HCT116 (cell line): ENCODE measurements around the gene STOX2. TPM values are rescaled to one million over a fixed set of nuclear protein-coding genes. Genes with fewer than 3 reads are reported as not detected.

ENCODE experiments used
- ATAC-seq: fragments of 200-7000 bp; cut with Tn5 transposase; 2 replicates; pipeline ENCODE4 v1.9.1; 2020; ENCODE audit warnings: mild to moderate bottlenecking, moderate library complexity
- BruUV-seq: library from RNA; stranded (reverse); fragments of 400-500 nt; replicated peaks from 2 replicates; lab custom pipeline; 2021; lab: Mats Ljungman, UMichigan
- CTCF ChIA-PET: fragments of 300-600 bp; sonication (Branson Sonifier 250); formaldehyde crosslinking; loops from one replicate; lab custom pipeline; 2021; ENCODE audit warnings: antibody characterized with exemption; lab: Charles Lee
- POLR2A ChIA-PET: fragments of 300-600, 350-600 bp; sonication (Branson Sonifier 250); formaldehyde crosslinking; loops from one replicate; lab custom pipeline; 2021; ENCODE audit warnings: antibody characterized with exemption; lab: Charles Lee
- RAD21 ChIA-PET, 2 experiments: fragments of 300-600 bp; sonication (Branson Sonifier 250); formaldehyde crosslinking; loops; one replicate each; lab custom pipeline; 2023; ENCODE audit warnings: low total read pairs in 2 of 2; ENCODE audit not compliant: uncharacterized antibody in 2 of 2, unreplicated experiment in 2 of 2, low non-redundant PET in 1 of 2; lab: Charles Lee
- DNase-seq: peaks from one replicate; pipeline ENCODE4 v3.0.0-alpha.2; 2010; ENCODE audit warnings: low read depth, low spot score
- H2AFZ ChIP-seq: fragments of 200-600 bp; shearing (Covaris generic), sonication (generic); 2 replicates; pipeline ENCODE4 v1.6.1; 2017; ENCODE audit warnings: low read depth, mixed run types, mixed read lengths, antibody characterized with exemption, low read length; ENCODE audit not compliant: poor library complexity, severe bottlenecking
- H3K27ac ChIP-seq: 2 replicates; pipeline ENCODE4 v1.5.1; 2012; ENCODE audit warnings: low read depth, low read length
- H3K27me3 ChIP-seq: fragments of 200-600 bp; sonication (generic); 2 replicates; pipeline ENCODE4 v1.6.1; 2016; ENCODE audit warnings: mixed run types, low read length, mixed read lengths; ENCODE audit not compliant: insufficient read depth
- H3K36me3 ChIP-seq, 2 experiments: fragments of 200-500 bp in 1 of 2; fragments of 200-600 bp in 1 of 2; sonication (Bioruptor generic) in 1 of 2; sonication (generic) in 1 of 2; 2 replicates each; pipeline versions ENCODE4 v1.5.1 to v1.6.1; 2014 to 2016; ENCODE audit warnings: low read length in 2 of 2, inconsistent platforms in 1 of 2, mixed read lengths in 1 of 2, mixed run types in 1 of 2; ENCODE audit not compliant: insufficient read depth in 2 of 2, control insufficient read depth in 1 of 2
- H3K4me1 ChIP-seq, 2 experiments: fragments of 200-600 bp in 1 of 2; sonication (generic) in 1 of 2; 2 replicates each; pipeline versions ENCODE4 v1.5.1 to v1.6.1; 2012 to 2017; ENCODE audit warnings: low read length in 2 of 2, inconsistent platforms in 1 of 2, mild to moderate bottlenecking in 1 of 2, mixed read lengths in 1 of 2, mixed run types in 1 of 2, moderate library complexity in 1 of 2; ENCODE audit not compliant: insufficient read depth in 2 of 2, control insufficient read depth in 1 of 2
- H3K4me2 ChIP-seq: fragments of 200-600 bp; sonication (generic); 2 replicates; pipeline ENCODE4 v1.6.1; 2017; ENCODE audit warnings: mixed run types, low read length, mixed read lengths
- H3K4me3 ChIP-seq, 2 experiments: fragments of 200-600 bp in 1 of 2; sonication (generic) in 1 of 2; replicated peaks in 1 of 2; 2 replicates each; pipeline ENCODE4 v1.5.1; 2011 to 2016; ENCODE audit warnings: low read length in 2 of 2, control low read depth in 1 of 2, low read depth in 1 of 2, mild to moderate bottlenecking in 1 of 2, mixed read lengths in 1 of 2, mixed run types in 1 of 2
- H3K79me2 ChIP-seq: fragments of 200-600 bp; sonication (generic); 2 replicates; pipeline ENCODE4 v1.6.1; 2017; ENCODE audit warnings: mild to moderate bottlenecking, mixed run types, low read length, moderate library complexity, mixed read lengths; ENCODE audit not compliant: insufficient read depth
- H3K9ac ChIP-seq: fragments of 200-600 bp; sonication (generic); 2 replicates; pipeline ENCODE4 v1.6.1; 2016; ENCODE audit warnings: low read length, mixed read lengths
- H3K9me2 ChIP-seq: fragments of 200-600 bp; sonication (generic), shearing (Covaris generic); 2 replicates; pipeline ENCODE4 v1.6.1; 2017; ENCODE audit warnings: mixed run types, mild to moderate bottlenecking, moderate library complexity; ENCODE audit not compliant: insufficient read depth
- H3K9me3 ChIP-seq, 2 experiments: fragments of 200-500 bp in 1 of 2; fragments of 200-600 bp in 1 of 2; sonication (Bioruptor generic) in 1 of 2; sonication (generic) in 1 of 2; 2 replicates each; pipeline ENCODE4 v1.6.1; 2014 to 2017; ENCODE audit warnings: low read length in 2 of 2, mixed read lengths in 2 of 2, inconsistent platforms in 1 of 2, low read depth in 1 of 2, mild to moderate bottlenecking in 1 of 2, mixed run types in 1 of 2, moderate library complexity in 1 of 2; ENCODE audit not compliant: control insufficient read depth in 1 of 2, insufficient read depth in 1 of 2
- H4K20me1 ChIP-seq: fragments of 200-600 bp; sonication (generic), shearing (Covaris generic); 2 replicates; pipeline ENCODE4 v1.6.1; 2017; ENCODE audit warnings: mixed run types, mild to moderate bottlenecking, moderate library complexity; ENCODE audit not compliant: insufficient read depth
- ATF3 ChIP-seq: IDR thresholded peaks from 2 replicates; pipeline ENCODE4 v1.6.1; 2012
- CBX3 ChIP-seq: IDR thresholded peaks from 2 replicates; pipeline ENCODE4 v1.6.1; 2012; ENCODE audit warnings: low read depth
- CTCF ChIP-seq, 3 experiments: fragments of 200-600 bp in 1 of 3; sonication (generic) in 1 of 3; IDR thresholded peaks in 2 of 3; conservative IDR thresholded peaks in 1 of 3; 2 replicates each; pipeline ENCODE4 v1.5.1; 2012 to 2017; ENCODE audit warnings: low read depth in 2 of 3, low read length in 2 of 3, antibody characterized with exemption in 1 of 3, borderline replicate concordance in 1 of 3, control low read depth in 1 of 3, mild to moderate bottlenecking in 1 of 3, mixed read lengths in 1 of 3, mixed run types in 1 of 3, moderate library complexity in 1 of 3; ENCODE audit not compliant: insufficient read depth in 1 of 3
- EGR1 ChIP-seq: IDR thresholded peaks from 2 replicates; pipeline ENCODE4 v1.6.1; 2012; ENCODE audit warnings: low read depth
- ELF1 ChIP-seq: IDR thresholded peaks from 2 replicates; pipeline ENCODE4 v1.6.1; 2012; ENCODE audit warnings: low read depth, borderline replicate concordance
- EZH2 ChIP-seq: fragments of 200-600 bp; sonication (generic); IDR thresholded peaks from 2 replicates; pipeline ENCODE4 v1.6.1; 2017; ENCODE audit warnings: antibody characterized with exemption, mixed run types
- EZH2phosphoT487 ChIP-seq: fragments of 200-600 bp; IDR thresholded peaks from 2 replicates; pipeline ENCODE4 v1.6.1; 2018; ENCODE audit warnings: antibody characterized with exemption, borderline replicate concordance
- FOSL1 ChIP-seq: IDR thresholded peaks from 2 replicates; pipeline ENCODE4 v1.6.1; 2012; ENCODE audit warnings: low read depth
- JUND ChIP-seq: IDR thresholded peaks from 2 replicates; pipeline ENCODE4 v1.6.1; 2012
- POLR2A ChIP-seq: IDR thresholded peaks from 2 replicates; pipeline ENCODE4 v1.7.0; 2011; ENCODE audit warnings: borderline replicate concordance; ENCODE audit not compliant: insufficient read depth, insufficient read length; ENCODE audit errors: extremely low read depth
- REST ChIP-seq: IDR thresholded peaks from 2 replicates; pipeline ENCODE4 v1.6.1; 2012; ENCODE audit warnings: low read depth
- TCF7L2 ChIP-seq: IDR thresholded peaks from 2 replicates; pipeline ENCODE4 v1.7.0; 2011; ENCODE audit warnings: borderline replicate concordance, inconsistent platforms; ENCODE audit not compliant: insufficient read depth, insufficient read length; ENCODE audit errors: extremely low read depth
- YY1 ChIP-seq: IDR thresholded peaks from 2 replicates; pipeline ENCODE4 v1.6.1; 2011; ENCODE audit warnings: low read length, low read depth, moderate library complexity, mild to moderate bottlenecking; ENCODE audit not compliant: insufficient replicate concordance; ENCODE audit errors: extremely low read depth
- ZBTB33 ChIP-seq: IDR thresholded peaks from 2 replicates; pipeline ENCODE4 v1.6.1; 2011; ENCODE audit warnings: mild to moderate bottlenecking, low read length, moderate library complexity; ENCODE audit not compliant: insufficient replicate concordance; ENCODE audit errors: extremely low read depth
- intact Hi-C: fragments of 100-400 bp; cut with micrococcal nuclease; formaldehyde crosslinking; loops from 2 replicates; pipeline ENCODE4 v1.10.0; 2022
- total RNA-seq: library from RNA; stranded (reverse); gene quantifications from one replicate; pipeline ENCODE4 v1.2.1, GENCODE V29; 2021; ENCODE audit not compliant: unreplicated experiment

The STOX2 gene
- total RNA-seq, 1 experiment from 2014 or later, result 6.3 TPM

GRCh38 chr4:183885205-183885720 lies 19.8 kb upstream of the STOX2 start:
- H4K20me1 ChIP-seq, result no peaks in the 10 kb centered on the region
- DNase-seq (no peak), ATAC-seq (no peak)
- no peak overlapping the region for H3K4me3 ChIP-seq
- H3K4me2 ChIP-seq, result no peak overlapping the region
- no peaks in the 10 kb centered on the region for H3K4me1 ChIP-seq
- H3K36me3 ChIP-seq, result no peaks in the 10 kb centered on the region
- H3K27me3 ChIP-seq, result no peaks in the 10 kb centered on the region
- H2AFZ ChIP-seq, result no peak overlapping the region
- TF ChIP-seq FOSL1, result no peak
- TF ChIP-seq YY1, result no peak
- no peak for TF ChIP-seq CBX3
- TF ChIP-seq TCF7L2, result no peak
- no peak for TF ChIP-seq ELF1
- no peak for TF ChIP-seq EGR1
- TF ChIP-seq ZBTB33, result no peak
- TF ChIP-seq CTCF (IDR thresholded peaks at IDR 0.05 in 2 of 3, conservative IDR thresholded peaks at IDR 0.05 in 1 of 3; ENCODE audit: borderline replicate concordance in 1 of 3, insufficient read depth in 1 of 3, low read depth in 2 of 3, low read length in 2 of 3), result no peak
- no peak for TF ChIP-seq POLR2A
- no peak for TF ChIP-seq EZH2
- no peak for TF ChIP-seq JUND
- TF ChIP-seq ATF3, result no peak
- no peak for TF ChIP-seq EZH2phosphoT487
- no peak for TF ChIP-seq REST
- H3K79me2 ChIP-seq, result no peaks in the 10 kb centered on the region
- CTCF ChIA-PET, result no interaction called here
- no peaks in the 10 kb centered on the region for H3K9me2 ChIP-seq
- POLR2A ChIA-PET, result no interaction called here
- H3K9me3 ChIP-seq, result no peaks in the 10 kb centered on the region
- intact Hi-C loops, result no loop called here
- no peak overlapping the region for H3K9ac ChIP-seq
- no peak overlapping the region for H3K27ac ChIP-seq
- BruUV-seq, result no TSS peak
- RAD21 ChIA-PET, result no interaction called here
